Measurements from ENCODE around the gene PODN.

Gene PODN

DNA sequence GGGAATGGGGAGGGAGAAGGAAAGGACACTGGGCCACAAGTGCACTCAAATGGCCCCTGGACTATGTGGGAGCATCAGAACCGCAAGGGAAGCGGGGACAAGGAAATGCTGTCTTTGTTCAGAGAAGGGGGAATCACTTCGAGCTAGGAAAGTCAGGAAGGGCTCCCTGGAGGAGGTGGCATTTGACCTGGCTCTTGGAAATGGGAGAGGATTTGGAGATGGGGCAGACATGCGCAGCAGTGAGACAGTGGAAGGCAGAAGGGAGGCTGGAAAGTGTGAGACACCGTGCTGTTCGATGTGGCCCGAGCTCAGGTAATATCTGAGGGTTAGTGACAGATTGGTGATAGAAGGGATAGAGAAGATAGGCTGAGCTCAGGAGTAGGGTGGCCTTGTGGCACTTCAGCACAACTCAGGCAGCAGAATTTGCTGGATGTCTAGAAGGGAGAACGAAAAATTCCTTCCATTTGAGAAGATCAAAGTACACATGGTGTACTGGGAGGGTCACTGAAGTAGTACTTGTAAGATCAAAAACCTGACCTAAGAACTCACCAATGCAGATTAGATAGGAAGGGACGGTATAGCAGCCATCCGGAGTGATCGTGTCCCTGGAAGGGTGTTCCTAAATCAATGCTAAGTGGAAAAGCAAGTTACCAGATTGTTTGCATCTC is 55.1 kb downstream of the PODN start:
- no peak for DNase-seq

DNA sequence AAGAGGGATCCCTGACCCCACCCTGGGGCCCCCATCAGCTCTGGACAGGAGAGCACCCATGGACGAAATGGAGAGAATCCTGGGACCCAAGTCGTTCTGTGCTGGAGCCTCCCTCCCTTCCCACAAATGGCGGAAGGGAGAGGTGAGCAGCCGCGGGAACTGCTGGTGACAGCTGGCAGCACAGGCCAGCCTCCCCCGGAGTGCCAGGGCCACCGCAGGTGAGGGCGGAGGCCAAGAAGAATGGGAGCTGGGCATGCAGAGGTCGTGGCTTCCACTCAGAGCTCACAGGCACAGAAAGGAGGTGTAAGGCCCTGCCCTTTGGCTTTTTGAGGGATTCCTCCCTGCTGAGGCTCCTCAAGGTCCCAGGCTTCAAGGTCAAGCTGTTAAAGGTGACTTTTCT is 55.8 kb downstream of the PODN start:
- no peak for DNase-seq

GRCh38 chr1:53120659-53121058 is 58.6 kb downstream of the PODN start:
- no peak for DNase-seq

DNA sequence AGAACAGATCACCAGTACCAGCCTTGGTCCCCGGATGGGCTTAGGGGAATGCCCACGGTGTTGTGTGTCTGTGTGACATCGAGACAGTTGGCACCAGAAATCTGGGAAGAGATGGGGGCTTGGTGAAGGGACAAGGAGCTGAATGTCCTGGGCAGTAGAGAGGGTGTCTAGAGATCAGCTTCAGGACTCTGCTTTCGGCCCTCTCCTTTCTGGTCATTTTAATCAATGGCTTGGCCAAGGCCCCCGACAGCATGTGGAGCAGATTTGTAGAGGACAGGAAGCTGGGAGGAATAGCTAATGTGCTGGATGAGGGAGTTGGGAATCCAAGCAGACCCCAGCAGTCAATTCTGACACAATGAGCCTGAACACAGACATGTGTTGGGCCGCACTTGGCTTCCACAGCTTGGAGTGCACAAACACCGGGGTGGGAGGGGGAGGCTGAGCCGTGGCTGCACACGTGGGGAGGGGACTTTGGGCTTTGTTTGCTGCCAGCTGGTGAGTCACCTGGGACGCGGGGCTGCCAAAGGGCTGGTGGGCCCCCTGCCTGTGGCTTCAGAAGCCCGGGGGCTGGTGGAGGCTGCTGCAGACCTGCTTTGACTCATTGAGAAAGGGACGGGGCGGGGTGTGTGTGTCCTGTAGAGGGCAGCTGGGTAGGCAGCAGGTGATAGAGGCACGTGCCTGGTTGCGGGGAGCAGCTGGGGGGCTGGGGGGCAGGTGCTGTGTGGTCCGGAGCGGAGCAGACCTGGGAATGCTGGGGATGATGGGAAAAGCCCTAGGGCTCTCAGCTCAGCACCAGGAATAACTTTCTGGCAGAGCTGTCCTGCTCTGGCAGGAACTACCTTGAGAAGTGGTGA is 59.5 kb downstream of the PODN start:
- no peak for DNase-seq

DNA sequence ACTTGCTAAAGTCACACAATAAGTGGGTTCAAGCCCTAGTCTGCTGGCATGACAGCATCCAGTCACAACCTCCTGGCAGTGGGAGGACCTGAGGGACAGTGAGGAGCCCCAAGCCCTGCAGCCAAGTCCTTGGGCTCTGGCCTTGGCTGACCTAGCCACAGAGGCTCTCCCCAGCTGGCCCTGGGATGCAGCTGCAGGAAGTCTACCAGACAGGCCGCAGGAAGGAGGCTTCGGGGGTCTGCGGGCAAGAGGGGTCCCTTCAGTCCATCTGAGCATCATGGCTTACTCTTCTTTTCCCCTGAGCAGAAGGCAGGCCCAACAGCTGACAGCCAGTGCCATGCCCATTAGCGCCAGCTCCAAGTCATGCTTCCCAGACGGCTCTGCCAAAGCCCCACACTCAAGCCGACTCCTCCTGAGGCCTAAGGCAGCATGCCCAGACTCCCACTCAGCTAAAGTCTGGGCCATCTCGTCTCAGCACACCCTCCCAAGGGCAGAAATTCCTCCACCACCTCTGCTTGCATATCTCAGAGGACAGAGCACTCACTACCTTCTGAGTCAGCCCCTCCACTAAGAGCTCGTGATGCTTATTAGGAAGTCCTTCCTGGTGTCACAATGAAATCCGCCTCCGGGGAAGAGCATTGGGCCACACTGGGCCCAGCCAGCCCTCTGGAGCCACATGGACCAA is 60.3 kb downstream of the PODN start:
- no peak for DNase-seq

DNA sequence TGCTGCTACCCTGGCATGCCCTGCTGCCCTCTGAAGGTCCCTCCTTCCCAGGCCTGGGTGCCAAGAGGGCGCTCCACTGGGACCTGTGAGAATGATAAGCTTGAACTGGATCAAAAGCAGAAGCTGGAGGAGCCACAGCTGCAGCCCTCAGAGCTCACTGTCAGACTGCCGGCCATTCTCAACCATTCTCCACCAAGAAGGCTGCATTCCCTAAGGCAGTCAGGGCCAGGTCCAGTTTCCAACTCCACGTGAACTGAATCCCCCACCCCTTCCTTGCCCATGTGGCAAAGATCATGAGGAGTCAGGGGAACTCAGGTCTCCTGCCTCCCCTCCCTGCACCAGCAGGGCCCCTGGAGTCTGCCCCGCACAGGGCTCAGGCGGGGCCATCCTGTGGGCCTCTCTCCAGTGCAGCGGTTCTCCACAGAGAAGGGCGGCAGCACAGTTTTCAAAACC is 61.0 kb downstream of the PODN start:
- no peak for DNase-seq

- DNase-seq = no peak
These were observed 61.6 kb downstream of the PODN start for GRCh38 chr1:53123453-53124140.

DNA sequence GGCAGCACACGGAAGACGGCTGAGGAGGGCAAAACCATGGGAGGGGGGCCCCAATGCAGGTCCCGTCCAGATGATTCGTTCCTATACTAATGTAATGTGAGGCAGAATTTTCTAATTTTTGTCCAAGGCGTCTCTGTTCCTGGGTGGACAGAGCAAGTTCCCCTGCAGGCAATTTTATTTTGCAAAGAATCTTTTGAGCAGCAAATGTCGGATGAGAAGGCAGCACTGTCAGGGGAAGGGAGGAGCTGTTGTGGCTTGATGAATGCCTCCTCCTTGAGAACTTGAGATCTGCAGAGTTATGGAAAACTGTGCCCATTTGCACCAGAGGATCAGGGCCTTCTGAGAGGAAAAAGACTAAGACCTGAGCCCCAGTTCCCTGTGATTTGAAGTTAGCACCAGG is 63.1 kb downstream of the PODN start:
- DNase-seq = no peak

- no peak for DNase-seq
These were observed 63.8 kb downstream of the PODN start for GRCh38 chr1:53125623-53126360.

DNA sequence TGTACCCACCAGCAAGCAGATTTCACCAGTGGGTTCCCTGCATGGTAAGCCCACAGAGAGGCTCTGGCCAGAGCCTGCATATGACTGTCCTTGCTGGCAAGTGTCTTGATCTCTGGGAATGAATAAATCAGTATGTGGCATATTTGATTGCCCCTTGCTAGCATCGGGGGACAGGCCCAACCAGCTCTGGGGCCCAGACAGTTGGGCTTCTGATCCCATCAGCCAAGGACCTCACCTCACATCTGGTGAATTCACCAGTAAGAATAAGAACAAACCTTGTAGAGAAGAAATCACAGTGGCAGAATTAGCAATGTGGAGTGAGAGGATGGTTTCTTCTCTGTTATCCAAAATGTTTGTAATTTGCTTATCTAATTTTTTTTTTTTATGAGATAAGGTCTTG is 64.5 kb downstream of the PODN start:
- no peak for DNase-seq

DNA sequence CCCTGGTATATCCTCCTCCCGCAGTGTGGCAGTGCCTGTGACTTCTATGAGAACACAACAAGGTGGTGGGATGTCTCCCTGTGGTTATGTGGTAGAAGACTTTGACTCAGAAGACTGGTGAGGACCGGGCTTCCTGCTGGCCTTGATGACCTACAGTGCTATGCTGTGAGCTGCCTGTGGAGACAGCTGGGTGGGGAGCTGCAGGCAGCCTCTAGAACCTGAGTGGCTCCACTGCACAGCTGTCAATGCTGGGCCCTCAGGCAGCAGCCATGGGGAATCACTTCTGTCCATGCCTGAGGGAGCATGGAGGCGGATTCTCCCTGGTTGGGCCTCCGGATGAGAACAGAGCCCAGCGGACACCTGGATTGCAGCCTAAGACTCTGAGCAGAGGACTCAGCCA is 65.5 kb downstream of the PODN start:
- no peak for DNase-seq

GRCh38 chr1:53128401-53128800 is 66.4 kb downstream of the PODN start:
- DNase-seq = no peak

- DNase-seq = no peak
These were observed 68.0 kb downstream of the PODN start for GRCh38 chr1:53129891-53130597.

DNA sequence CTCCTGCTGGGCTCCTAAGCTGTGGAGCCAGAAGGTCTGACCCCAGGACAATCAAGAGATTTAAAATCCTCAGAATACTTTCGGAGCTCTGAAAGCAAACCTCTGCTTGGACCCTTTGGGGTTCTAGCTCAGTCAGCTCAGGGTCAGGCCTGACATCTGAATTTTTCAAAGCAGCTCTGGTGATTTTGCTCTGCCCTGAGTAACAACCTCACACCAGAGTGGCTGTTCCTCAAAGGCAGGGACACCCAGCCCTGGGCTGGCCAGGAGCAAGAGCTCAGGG is 68.5 kb downstream of the PODN start:
- no peak for DNase-seq

DNA sequence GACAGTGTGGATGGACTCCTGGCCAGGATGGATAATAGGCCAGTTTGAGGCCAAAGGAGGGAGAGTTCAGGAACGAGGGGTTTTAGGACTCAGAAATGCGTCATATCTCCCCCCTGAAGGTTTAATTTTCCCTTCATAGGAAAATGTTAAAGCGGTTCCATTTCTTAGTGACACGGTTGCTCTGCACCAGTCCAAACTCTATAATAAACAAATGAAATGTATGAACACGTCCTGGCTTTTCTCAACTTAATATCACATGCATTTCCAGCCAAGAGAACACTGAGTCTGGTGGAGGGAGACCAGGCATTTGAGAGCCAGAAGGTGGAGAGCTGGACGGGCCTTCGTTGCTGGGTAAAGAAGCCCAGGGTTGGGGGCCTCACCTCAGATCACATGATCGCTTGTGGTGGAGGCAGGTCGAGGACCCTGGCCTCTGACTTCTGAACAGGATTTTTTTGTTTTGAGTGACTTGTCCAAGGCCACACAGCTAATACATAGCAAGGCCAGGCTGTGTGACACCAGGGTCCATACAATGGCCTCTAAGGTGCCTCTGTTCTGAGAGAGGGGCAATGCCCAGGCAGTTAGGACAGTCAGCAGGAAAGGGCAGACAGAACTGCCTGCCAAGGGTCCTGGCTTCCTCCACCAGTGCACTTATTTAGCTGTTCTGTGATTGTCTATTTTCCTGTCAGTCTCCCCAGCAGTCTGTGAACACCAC is 69.0 kb downstream of the PODN start:
- DNase-seq = no peak

DNA sequence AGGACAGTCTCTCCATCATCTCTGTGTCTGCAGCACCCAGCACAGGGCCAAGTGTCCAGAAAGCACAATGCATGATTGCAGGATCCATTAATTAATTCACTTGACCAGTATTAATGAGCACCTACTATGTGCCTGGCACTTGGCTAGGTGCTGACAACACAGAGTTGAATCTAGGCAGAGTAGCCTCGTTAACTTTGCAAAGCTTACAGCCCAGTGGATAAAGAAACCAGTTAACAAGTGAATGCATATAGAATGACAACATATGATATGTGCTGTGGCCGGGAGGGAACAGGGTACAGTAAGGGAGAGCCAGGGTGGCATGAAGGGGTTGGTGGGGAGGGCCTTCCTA is 69.6 kb downstream of the PODN start:
- no peak for DNase-seq

DNA sequence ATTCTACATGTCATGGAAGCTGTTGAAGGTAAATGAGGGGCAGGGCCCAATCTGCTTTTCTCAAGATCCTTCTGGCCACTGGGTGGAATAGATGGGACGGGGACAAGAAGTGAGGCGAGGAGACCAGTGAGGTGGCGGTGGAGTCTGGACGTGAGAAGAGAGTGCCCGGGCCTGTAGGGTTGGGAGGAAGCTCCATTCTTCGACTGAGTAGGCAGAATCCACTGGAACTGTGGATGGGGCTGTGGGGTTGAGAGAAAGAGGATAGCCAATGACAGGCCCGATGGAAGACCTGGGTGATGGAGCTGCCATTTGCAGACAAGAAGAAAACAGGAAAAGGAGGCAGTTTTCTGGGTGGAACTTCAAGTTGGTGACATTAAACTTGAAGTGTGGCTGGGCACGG is 70.2 kb downstream of the PODN start:
- no peak for DNase-seq

DNA sequence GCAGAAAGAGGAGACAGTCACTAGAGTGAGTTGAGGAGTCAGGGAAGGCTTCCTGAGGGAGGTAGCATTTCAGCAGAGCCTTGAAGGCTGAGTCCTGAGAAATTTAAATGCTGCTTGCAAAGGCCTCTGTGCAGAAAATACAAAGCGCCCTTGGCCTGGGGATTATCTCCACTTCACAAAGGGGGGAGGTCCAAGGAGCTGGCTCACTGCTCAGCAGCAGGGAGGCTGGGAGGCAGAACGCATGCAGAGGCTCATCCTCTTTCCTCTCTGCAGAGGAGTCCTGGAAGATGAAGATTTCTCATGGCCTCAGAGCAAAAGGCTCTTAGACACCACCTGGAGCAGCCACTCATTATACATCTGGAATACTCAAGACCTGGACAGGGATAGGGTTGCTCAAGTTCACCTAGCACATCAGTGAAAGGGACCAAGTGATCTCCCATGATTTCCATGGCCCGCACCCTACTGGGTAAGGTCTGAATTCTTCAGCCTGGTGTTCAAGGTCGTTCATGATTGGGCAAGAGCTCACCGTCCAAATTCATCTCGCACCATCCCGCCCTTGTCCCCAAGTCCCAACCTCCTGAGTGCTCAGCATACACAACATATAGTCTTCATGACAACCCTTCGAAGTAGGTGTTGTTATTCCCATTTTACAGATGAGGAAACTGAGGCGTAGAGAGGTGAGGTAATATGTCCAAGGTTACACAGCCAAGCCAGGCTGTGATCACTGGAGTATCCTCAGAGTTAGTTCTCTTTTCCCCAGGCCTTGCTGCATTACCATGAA is 71.4 kb downstream of the PODN start:
- no peak for DNase-seq

GRCh38 chr1:53134042-53134485 is 72.1 kb downstream of the PODN start:
- no peak for DNase-seq
